ENCODE data around the gene CYP27A1.
"Not testable (repeated sequence)": the region's sequence is repeated elsewhere in the genome, so short reads cannot be mapped to it uniquely, and the experiment has no call there.

Gene CYP27A1

DNA sequence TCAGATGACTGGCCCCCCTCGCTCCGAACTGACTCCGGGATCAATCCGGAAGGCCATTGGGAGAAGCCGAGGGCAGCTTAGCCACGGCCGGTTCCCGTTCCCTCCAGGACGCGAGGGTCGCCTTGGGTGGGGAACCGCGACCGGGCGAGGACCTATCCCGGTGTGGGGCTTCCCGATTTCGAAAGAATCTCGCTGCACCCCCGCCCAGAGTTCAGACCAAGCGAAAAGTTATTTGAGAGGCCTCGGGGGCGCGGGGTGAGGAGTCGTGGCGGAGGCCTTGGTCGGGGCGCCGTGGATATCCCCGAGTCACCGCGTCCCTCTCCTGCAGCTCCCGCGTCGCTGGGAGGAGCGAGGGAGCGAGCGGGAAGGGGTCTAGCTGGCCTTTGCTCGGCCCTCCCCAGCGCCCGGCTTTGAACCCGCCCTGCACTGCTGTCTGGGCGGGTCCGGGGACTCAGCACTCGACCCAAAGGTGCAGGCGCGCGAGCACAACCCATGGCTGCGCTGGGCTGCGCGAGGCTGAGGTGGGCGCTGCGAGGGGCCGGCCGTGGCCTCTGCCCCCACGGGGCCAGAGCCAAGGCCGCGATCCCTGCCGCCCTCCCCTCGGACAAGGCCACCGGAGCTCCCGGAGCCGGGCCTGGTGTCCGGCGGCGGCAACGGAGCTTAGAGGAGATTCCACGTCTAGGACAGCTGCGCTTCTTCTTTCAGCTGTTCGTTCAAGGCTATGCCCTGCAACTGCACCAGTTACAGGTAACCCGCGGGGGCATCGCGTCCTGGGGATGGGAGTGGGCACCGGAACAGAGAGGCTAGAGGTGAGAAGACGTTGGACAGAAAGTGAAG is at the start of gene CYP27A1:
Gene CYP27A1, plus strand, starts transcription at position 457 of the 837 bp plus-strand sequence. Its CDS starts 36 bp downstream, at position 493.
- DNase-seq = peak; percentile 9

DNA sequence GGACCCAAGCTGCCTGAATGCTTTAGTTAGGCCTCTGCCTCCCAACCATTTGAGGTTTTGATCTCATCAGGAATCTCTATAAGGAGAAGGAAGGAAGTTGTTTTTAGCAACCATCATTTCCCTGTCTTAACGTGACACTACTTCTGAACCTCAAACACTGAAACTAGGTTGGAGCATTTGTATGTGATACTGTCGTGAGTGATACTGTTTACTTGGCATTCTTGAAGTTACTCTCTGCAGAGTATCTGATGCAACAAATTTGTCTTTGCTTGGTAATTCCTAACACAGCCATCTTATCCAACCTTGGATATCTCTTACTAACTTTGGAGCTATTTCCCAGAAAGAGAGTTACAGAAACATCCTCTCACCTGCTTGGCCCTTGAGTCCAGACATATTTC is 49.2 kb upstream of the CYP27A1 start:
- DNase-seq = no peak

DNA sequence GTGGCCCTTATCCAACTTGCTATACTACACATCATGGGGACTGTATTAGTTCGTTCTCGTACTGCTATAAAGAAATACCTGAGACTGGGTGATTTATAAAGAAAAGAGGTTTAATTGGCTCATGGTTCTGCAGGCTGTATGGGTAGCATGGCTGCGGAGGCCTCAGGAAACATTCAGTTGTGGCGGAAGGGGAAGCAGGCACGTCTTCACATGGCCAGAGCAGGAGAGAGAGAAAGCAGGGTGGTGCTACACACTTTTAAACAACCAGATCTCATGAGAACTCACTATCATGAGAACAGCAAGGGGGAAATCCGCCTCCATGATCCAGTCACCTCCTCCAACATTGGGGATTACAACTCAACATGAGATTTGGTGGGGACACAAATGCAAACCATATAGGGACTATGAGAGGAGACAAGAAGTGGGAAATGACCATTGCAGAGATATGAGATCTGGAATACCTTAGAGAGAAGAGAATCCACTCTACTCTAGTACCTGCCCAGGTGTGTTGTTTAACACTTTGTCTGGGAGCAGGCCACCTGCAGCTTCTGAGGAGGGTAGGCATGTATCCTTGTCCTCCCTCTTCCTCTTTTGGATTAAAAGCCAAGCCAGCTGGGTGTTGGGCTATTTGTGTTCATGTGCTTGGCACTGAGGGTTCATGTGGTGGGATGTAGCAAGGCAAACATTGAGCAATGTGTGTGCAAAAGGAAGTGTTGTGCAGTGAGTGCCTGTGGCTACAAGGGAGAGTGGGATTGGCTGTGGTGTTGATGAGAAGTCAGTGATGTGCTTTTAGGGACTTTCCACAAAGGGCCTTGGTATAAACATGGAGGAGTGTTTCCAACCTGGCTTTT is 48.6 kb upstream of the CYP27A1 start:
- DNase-seq = peak; percentile 34

DNA sequence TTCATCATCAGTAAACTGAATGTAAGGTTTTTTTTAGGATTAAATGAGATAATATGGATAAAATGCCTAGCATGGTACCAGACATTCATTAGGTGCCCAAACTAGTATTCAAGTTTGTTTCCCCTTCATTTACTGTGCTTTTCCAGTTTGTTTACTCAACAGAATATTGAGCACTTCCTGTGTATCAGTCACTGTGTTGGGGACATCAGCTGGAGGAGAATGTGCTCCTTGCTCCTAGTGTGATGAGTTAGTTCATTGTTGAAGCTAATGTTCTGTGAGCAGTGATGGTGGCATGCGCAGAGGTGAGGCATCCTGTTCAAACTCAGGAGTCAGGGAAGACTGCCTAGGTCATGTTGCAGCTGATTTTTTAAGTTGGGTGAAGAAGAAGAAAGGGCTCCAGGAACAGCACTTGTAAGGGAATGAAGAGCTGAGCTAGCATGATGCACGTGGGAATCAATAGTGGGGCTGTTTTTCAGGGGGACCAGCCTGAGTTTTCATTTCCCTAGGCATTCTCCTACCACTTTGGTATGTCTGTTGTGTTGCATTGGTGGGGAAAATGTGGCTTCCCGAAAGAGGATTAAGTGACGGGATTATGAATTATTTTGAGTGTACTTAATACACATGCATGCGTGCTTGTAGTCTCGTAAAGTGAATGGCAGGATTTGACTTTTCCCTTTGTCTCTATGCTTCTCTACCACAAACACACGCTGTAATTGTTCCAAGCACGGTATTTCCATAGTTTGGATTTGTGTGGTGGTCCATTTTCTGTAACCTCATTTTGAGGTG is 47.6 kb upstream of the CYP27A1 start:
- no peak for DNase-seq

DNA sequence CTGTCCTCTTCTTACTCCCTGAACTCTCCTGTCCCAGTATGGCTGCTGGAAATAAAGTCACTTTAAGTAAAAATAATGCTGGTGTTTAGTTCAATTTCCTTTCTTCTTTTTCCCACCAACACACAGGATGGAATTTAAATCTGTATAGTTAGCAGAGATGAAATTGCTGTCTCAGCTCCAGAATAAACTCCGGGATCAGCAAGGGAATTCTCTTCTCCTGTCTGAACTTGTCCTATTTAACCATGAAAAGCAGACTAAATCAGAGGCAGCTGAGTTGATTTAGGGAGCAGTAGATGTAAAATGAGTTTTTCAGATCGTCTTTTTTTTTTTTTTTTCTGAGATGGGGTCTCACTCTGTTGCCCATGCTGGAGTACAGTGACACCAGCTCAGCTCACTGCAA is 45.4 kb upstream of the CYP27A1 start:
- no peak for DNase-seq

DNA sequence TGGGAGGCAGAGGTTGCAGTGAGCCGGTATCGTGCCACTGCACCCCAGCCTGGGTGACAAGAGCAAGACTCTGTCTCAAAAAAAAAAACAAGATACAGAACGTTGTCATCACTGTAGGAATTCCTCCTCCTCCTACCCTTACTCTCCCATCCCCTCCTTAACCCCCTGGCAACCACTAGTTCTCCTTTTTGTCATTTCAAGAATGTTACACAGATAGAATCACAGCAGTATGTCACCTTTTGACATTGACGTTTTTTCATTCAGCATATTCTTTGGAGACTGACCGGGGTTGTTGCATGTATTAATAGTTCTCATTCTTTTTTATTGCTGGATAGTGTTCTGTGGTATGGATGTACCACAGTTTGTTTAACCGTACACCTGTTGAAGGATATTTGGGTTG is 38.9 kb upstream of the CYP27A1 start:
- DNase-seq = no peak

DNA sequence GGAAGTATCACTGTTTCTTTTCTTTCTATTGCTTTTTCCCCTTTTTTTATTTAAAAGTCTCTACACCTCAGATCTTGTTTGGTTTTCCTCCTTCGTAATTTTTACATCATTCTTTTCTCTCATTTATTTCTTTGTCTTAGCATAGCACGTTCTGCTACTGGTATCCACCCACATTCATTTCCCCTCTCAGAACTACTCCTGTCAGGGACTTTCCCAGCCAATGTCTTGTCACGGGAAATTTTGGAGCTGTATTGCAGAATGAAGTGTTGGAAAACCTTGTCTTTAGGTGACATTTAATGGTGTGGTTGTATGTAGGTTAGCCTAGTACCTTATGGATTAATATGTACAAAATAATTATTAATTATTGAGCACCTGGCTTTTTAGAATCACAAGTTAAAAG is 37.3 kb upstream of the CYP27A1 start:
- DNase-seq = peak; percentile 11

DNA sequence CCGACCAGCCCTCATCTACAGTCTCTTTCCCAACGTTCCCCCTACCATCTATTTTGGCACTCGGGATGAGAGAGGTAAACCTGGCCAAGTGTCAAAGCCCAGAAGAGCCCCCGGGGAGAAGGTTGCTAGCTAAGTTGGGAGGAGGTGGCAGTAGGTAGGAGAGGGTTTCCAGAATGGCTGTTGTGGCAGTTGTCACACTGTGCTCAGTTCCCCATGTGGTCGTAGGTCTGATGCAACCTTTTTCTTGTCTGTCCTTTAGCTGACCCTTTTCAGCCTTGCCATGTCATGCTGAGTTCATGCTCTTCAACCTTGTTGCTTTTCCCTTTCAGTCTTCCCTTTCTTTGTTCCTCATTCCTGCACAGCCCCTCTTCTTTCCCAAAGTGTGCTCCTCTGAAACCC is 36.8 kb upstream of the CYP27A1 start:
- no peak for DNase-seq

DNA sequence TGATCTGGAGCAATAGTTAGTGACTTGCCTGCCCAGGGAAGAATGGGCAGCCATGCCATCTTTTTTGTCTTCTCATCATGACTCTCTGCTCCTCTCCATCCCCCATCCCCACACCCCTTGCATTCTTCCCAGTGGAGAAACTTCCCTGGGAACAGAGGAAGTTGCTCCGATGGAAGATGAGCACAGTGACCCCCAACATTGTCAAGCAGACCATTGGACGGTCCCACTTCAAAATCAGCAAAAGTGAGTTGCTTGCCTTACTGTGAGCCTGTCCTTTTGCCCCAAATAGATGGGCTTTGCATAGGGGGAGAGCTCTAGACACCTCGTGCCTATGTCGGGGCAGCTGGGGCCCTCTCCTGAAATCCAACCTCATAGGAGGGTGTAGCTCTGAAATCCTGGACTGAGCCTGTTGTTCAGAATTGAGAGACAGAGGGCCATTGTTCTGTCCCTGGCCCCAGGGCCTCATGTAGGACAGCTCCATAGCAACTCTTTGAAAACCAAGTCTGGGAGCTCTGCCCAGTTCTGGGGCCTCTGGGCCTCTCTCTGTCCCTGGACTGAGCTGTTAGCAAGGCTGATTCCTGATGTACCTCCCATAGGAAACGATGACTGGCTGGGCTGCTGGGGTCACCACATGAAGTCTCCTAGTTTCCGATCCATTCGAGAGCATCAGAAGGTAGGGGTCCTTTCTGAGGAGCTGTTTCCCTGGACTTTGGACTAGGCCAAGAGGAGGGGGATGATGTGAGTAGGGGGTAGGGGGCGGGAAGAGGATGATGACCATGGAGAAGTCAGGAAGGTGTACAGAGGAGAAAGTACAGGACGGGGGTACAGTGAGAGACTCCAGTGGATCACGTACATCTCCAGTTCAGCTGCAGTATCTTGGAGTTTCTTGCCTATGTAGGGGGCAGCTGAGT is 36.1 kb upstream of the CYP27A1 start:
- DNase-seq = no peak

DNA sequence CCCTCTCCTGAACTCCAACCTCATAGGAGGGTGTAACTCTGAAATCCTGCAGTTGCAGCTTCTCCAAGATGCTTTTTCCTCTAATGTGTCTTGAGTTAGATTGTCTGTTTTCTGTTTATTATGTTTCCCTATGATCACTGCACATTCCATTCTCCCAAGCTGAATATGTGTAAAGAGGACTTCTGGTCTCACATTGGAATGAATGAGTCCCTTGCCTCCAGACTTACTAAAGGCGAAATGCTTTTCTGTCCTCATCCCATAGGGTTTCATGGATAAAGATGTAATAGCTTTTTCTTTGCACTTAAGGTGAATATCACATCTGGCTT is 35.5 kb upstream of the CYP27A1 start:
- DNase-seq = no peak

DNA sequence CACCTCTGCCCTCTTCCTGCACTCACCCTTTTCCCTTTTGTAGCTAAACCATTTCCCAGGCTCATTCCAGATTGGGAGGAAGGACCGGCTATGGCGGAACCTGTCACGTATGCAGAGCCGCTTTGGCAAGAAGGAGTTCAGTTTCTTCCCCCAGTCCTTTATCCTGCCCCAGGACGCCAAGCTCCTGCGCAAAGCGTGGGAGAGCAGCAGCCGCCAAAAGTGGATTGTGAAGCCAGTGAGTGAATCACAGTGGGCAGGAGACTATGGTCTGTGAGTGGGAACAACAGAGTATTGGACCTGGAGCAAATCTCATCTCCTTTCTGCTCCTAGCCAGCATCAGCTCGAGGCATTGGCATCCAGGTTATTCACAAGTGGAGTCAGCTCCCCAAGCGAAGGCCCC is 35.0 kb upstream of the CYP27A1 start:
- DNase-seq = no peak

DNA sequence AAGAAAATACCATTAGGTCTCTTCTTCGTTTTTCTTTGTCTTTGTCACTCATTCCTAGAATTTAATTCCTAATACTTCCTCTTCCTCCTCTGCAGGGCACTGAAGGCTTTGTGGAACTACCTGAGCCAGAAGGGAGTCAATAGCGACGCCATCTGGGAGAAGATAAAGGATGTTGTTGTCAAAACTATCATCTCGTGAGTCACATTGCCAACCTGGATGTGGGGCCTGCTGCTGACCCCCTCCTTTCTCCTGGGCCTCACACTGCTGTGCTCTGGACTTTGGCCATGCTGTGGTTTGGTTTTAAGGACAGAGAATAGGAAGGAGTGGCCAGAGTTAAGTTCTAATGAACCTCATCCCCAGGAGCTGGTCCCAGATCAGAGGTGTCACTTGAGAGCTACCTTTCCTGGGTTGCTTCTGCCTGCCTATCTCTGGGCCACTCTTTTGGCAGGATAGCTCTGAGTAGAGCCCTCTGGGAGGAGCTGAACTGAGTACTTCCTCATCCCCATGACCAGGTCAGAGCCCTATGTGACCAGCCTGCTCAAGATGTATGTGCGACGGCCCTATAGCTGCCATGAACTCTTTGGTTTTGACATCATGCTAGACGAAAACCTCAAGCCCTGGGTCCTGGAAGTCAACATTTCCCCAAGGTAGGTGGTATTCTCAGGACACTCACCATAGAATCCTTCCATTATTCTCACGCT is 33.1 kb upstream of the CYP27A1 start:
- DNase-seq = no peak

DNA sequence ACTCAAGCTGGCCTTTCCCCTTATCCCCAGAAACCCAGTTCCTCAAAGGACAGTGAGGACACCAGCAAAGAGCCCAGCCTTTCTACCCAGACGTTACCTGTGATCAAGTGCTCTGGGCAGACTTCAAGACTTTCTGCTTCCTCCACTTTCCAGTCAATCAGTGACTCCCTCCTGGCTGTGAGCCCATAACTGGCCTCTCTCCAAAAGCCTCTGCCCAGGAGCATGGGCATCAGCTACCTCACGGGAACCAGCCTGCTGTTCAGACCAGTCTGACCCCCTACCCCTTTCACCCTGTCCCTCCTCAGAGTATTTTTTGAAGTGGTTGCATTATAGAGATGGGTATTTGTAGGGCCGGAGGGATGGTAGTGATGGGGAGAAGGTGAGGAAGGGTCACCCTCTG is 27.7 kb upstream of the CYP27A1 start:
- no peak for DNase-seq

DNA sequence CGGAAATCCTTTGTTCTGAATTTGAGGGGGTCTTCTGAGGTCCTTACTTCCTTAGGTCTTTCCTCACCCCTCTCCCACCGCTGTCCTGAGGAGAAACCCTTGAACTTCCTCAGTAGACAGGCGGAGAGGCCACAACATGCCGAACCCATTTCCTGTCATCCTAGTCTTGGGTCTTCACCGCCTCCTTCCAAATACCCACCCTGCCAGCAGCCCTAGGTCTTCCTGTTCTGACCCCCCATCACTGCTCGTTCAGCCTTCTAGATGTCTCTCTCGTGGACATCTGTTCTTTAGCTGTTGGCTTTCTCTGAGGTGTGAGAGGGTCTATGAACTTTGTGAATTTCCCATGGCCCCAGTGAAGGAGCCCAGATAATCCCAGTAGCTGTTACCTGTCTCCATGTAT is 27.2 kb upstream of the CYP27A1 start:
- no peak for DNase-seq

DNA sequence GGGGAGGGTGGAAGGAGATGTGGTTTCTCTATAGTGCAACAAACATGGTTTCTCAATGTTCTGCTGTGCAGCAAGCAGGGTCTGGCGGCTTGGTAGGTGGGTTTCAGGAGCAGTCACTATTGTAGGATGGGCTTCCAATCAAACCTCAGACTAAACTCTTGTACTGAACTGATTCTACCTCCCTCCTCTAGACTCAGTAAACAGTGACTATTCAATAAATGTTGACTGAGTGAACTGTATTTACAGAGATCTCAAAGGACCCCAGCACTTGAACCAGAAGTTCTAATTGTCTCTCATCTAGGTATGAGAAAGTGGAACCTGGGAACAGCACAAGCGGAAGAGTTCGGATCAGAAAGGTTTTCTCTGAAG is 26.8 kb upstream of the CYP27A1 start:
- DNase-seq = no peak

DNA sequence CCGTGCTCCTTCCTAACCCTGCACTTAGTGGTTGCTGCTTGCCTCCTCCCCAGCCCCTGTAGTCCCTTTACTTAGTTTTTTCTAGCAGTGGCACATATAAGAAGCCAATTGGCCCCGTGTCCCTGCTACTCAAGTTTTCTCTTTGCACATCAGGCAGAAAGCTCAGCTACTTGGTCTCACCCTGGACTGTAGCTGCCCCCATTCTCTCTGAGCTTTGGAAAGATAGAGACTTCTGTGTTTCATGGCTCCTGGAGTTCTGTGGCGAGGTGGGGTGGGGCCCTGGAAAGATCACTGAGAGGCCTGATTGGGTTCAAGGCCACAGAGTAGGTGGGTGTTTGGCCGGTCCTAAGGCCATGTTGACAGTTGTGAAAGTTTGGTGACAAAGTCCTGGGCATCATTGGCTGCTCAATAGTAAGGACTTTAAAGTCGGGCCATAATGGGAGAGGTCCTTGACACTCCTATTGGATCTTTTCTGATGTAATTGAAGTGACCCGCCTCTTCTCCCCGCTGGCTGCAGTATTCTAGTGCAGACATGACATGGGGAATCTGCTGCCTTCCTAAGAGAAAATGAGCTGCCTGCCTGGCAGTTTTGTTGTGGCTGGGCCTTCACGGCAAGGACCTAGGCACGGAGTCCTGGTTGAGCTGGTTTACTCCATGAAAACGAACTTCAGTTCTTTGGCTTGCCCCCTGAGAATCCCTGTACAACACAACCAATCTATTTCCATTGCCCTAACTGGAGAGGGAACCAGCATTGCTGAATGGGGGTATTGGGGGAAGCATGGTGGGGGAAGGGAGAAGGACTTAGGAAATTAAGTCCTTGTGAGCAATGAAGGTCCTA is 26.2 kb upstream of the CYP27A1 start:
- no peak for DNase-seq

DNA sequence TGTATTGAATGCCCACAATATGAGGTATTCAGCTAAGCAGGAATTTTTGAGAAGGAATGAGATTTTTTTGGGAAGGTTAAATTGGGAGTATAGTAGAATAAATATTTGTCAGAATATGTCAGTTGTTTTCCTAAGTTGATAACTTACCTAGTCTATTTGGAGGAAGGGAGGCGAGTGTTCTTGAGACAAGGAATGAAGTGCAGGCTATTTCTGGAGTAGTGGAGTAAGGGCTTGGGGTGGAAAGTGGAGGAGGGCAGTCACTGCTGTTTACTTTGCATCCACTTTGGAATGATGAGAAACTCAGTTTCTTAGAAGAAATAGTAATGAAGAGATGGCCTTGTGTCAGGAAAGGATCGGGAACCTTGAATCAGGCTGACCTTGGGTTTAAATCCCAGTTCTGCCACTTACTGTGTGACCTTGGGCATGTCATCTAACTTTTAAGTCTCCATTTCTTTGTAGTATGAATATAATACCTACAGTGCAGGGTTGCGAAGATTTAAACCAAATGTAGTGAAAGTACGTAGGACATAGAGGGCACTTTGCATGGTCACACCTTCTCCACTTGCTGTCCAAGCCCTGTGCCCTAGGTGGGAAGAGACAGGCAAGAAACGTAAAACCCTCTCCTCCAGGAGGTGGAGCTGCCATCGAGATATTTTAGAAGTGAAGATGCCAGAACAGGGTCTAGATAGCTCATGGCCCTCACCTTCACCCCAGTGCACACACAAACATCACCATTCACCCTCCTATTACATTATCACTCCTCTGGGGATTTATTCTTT is 25.2 kb upstream of the CYP27A1 start:
- DNase-seq = no peak

DNA sequence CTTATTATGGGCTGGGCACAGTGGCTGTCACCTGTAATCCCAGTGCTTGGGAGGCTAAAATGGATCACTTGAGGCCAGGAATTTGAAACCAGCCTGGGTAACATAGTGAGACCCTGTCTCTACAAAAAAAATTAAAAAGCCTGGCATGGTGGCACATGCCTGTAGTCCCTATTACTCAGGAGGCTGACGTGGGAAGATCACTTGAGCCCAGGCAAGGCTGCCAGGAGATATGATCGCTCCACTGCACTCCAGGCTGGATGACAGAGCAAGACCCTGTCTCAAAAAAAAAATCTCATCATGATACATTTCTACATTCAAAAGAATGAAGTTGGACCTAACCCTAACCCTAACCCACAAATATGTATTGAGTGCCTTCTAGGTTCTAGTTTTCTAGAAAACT is 20.2 kb upstream of the CYP27A1 start:
- DNase-seq = no peak

DNA sequence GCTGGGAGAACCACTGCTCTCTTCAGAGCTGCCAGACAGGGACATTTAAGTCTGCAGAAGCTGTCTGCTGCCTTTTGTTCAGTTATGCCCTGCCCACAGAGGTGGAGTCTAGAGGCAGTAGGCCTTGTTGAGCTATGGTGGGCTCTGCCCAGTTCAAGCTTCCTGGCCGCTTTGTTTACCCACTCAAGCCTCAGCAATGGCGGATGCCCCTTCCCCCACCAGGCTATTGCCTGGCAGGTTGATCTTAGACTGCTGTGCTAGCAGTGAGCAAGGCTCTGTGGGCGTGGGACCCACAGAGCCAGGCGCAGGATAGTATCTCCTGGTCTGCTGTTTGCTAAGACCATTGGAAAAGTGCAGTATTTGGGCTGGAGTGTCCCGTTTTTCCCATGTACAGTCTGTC is 9.2 kb upstream of the CYP27A1 start:
- not testable (repeated sequence) for DNase-seq

DNA sequence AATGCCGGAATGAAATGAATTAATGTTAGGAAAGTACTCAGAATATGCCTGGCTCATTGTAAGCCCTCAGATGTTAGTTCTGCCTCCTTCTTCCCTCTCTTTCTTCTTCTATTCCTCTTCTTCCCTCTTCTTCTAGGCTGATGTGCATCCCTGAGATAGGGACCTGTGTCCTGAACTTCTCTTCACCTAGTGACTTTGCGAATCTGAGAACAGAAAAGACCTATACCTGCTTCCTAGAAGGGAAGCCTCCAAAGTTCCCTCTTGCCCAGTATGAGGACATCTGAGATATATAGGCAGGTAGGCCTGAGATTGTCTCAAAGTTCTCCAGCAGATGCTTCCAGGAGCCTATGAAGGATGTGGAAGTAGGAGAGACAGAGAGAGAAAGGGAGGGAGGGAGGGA is 8.1 kb upstream of the CYP27A1 start:
- no peak for DNase-seq

Measured in stimulated activated CD4-positive, alpha-beta T cell treated with anti-CD3 and anti-CD28 coated beads, Interleukin-15, amount 100 ng/mL, for 24 hours (primary cell).